HL-60 (cell line): ENCODE measurements around the gene USP24.

Experiments
- DNase-seq, 2 experiments: peaks; one replicate each; pipeline ENCODE4 v3.0.0-alpha.2; 2010 to 2020; ENCODE audit warnings: low read depth in 1 of 2, low spot score in 1 of 2
- H3K27ac ChIP-seq: fragments of 250-450 bp; sonication (Bioruptor Pico); replicated peaks from 2 replicates; pipeline ENCODE4 v1.5.1; 2020; ENCODE audit warnings: mild to moderate bottlenecking, moderate library complexity
- H3K27me3 ChIP-seq: fragments of 250-450 bp; sonication (Bioruptor Pico); 2 replicates; pipeline ENCODE4 v1.5.1; 2021; ENCODE audit warnings: mild to moderate bottlenecking, moderate library complexity; ENCODE audit not compliant: insufficient read depth, poor library complexity, severe bottlenecking
- H3K4me3 ChIP-seq: replicated peaks from 2 replicates; pipeline ENCODE4 v1.5.1; 2011; ENCODE audit warnings: mild to moderate bottlenecking, control low read depth, low read length; ENCODE audit not compliant: insufficient read depth
- GABPA ChIP-seq: IDR thresholded peaks from 2 replicates; pipeline ENCODE4 v1.6.1; 2012; ENCODE audit warnings: low read depth
- POLR2AphosphoS5 ChIP-seq: IDR thresholded peaks from 2 replicates; pipeline ENCODE4 v1.6.1; 2012; ENCODE audit warnings: low read depth
- SPI1 ChIP-seq: IDR thresholded peaks from 2 replicates; pipeline ENCODE4 v1.6.1; 2012; ENCODE audit warnings: low read depth, mild to moderate bottlenecking, borderline replicate concordance
- TF ChIP-seq, protein P1 (sequence below): IDR thresholded peaks from 2 replicates; pipeline ENCODE4 v1.6.1; 2012; ENCODE audit warnings: low read depth; ENCODE audit not compliant: insufficient replicate concordance
- TF ChIP-seq, protein P2 (sequence below): IDR thresholded peaks from one replicate; pipeline ENCODE4 v1.5.1; 2011; ENCODE audit warnings: low read length, control low read depth, inconsistent platforms; ENCODE audit not compliant: insufficient read depth

The USP24 gene

DNA sequence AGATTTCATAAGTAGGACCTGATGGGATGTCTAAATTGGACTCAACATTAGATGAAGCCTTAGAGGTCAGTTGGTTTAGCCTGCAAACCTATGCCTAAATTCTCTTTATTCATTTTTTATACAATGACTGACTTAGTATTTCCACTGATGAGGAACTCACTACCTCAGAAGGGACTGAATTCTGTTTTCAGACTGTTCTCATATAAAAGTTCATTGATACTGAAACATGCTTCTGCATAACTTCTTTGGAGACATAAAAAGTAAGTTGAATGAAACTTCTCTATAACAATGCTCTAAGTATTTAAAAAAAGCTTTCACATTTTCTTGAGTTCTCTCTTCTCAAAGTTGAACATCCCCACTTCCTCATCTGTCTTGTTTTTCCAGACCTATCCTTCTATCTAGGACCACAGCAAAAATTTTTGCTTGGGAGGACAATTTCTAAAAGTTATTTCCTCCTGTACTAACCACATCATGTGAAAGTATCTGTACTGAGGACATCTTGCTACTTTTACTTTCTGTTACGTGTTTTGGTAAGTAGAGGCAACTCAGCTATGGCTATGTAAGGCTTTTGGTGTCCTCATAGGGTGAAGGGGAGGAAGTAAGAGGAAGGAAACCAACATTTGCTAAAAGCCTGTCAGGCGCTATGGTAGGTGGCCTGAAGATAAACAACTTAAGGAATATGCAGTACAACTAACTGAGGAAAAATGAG lies 64.1 kb downstream of the USP24 start:
- DNase-seq: peak in 1 of 2 experiments; percentile 17
- peak; percentile 49; the same call in 1 of the 2 replicates for TF ChIP-seq SPI1
- TF ChIP-seq, protein P1, sequence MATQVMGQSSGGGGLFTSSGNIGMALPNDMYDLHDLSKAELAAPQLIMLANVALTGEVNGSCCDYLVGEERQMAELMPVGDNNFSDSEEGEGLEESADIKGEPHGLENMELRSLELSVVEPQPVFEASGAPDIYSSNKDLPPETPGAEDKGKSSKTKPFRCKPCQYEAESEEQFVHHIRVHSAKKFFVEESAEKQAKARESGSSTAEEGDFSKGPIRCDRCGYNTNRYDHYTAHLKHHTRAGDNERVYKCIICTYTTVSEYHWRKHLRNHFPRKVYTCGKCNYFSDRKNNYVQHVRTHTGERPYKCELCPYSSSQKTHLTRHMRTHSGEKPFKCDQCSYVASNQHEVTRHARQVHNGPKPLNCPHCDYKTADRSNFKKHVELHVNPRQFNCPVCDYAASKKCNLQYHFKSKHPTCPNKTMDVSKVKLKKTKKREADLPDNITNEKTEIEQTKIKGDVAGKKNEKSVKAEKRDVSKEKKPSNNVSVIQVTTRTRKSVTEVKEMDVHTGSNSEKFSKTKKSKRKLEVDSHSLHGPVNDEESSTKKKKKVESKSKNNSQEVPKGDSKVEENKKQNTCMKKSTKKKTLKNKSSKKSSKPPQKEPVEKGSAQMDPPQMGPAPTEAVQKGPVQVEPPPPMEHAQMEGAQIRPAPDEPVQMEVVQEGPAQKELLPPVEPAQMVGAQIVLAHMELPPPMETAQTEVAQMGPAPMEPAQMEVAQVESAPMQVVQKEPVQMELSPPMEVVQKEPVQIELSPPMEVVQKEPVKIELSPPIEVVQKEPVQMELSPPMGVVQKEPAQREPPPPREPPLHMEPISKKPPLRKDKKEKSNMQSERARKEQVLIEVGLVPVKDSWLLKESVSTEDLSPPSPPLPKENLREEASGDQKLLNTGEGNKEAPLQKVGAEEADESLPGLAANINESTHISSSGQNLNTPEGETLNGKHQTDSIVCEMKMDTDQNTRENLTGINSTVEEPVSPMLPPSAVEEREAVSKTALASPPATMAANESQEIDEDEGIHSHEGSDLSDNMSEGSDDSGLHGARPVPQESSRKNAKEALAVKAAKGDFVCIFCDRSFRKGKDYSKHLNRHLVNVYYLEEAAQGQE: no peak
- Histone ChIP-seq H3K4me3 (no peak overlapping the region), H3K27me3 (no peaks in the 10 kb centered on the region), H3K27ac (no peak overlapping the region)

DNA sequence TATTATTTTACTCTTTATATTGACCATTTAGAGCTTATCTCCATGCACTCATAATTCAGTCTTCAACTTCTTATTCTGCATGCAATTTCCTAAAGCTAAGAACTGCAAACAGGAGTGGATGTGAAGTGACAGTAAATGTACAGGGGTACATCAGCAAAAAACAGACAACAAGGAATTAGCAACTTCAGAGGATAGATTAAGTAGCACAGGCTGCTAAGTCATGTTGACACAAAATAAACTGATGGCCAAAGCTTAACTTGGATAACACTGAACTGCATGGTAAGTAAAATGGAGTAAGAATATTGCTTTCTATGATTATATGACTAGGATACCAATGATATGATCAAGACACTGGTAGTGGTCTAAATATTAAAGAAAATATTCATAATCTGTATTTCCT lies 66.5 kb downstream of the USP24 start:
- no peak overlapping the region for H3K27ac ChIP-seq
- no peak overlapping the region for H3K4me3 ChIP-seq
- DNase-seq: no peak
- no peaks in the 10 kb centered on the region for H3K27me3 ChIP-seq
- TF ChIP-seq SPI1: no peak

DNA sequence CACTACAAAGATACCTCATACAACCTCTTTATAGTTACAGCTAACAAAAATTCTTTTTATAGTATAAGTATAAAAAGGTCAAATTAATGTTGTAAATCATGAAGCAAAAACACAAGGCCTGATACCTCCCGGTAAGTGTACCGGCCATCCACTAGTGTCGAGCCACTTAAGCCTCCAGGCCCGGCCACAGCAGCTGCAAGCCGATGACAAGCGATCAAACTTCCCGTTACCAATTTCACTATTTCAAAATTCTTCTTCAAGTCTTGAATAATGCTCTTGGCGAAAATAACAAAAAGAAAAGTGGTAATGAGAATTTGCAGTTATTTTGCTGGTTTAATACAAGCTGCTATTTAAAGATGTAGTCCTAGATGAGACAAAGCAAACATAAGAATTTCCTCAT lies 67.6 kb downstream of the USP24 start:
- H3K4me3 ChIP-seq: no peak overlapping the region
- TF ChIP-seq, protein P1: no peak
- no peak for TF ChIP-seq POLR2AphosphoS5
- no peak overlapping the region for H3K27ac ChIP-seq
- peak in 1 of 2 experiments; percentile 14 for DNase-seq
- no peaks in the 10 kb centered on the region for H3K27me3 ChIP-seq

DNA sequence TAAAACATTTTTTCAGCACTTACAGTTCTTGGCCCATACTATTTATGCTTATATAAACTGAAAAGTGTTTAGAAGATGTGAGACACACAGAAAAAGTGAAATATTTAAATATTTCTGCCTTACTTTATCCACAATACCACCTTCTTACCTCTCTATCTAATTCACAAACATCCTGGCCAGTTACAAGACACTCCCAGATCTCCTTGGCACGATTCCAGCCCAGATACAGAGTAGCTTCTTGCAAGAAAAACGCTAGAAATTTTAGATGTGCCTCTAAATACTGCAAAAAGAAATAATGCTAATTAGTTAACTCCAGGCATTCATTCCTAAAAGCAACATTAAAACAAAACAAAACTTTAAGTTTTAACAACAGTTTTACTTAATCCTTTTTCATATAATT lies 68.4 kb downstream of the USP24 start:
- TF ChIP-seq, protein P1: no peak
- TF ChIP-seq SPI1: no peak
- TF ChIP-seq GABPA: no peak
- no peak for TF ChIP-seq POLR2AphosphoS5
- TF ChIP-seq, protein P2, sequence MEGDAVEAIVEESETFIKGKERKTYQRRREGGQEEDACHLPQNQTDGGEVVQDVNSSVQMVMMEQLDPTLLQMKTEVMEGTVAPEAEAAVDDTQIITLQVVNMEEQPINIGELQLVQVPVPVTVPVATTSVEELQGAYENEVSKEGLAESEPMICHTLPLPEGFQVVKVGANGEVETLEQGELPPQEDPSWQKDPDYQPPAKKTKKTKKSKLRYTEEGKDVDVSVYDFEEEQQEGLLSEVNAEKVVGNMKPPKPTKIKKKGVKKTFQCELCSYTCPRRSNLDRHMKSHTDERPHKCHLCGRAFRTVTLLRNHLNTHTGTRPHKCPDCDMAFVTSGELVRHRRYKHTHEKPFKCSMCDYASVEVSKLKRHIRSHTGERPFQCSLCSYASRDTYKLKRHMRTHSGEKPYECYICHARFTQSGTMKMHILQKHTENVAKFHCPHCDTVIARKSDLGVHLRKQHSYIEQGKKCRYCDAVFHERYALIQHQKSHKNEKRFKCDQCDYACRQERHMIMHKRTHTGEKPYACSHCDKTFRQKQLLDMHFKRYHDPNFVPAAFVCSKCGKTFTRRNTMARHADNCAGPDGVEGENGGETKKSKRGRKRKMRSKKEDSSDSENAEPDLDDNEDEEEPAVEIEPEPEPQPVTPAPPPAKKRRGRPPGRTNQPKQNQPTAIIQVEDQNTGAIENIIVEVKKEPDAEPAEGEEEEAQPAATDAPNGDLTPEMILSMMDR: no peak

More for the DNA sequence above, 68.4 kb downstream of the USP24 start:
- Histone ChIP-seq H3K27ac (no peak overlapping the region), H3K4me3 (no peak overlapping the region), H3K27me3 (no peaks in the 10 kb centered on the region)
- DNase-seq: peak in 1 of 2 experiments; percentile 11
